ENCODE results near the gene CMYA5. TPM values are rescaled to one million over a fixed set of nuclear protein-coding genes. Genes with fewer than 3 reads are reported as not detected.

Gene CMYA5
- total RNA-seq (2022; extraction: Qiagen RNA extraction; ENCODE audit: low read depth) = 0.08 to 0.15 TPM (median 0.12 TPM) in 5 replicates

DNA sequence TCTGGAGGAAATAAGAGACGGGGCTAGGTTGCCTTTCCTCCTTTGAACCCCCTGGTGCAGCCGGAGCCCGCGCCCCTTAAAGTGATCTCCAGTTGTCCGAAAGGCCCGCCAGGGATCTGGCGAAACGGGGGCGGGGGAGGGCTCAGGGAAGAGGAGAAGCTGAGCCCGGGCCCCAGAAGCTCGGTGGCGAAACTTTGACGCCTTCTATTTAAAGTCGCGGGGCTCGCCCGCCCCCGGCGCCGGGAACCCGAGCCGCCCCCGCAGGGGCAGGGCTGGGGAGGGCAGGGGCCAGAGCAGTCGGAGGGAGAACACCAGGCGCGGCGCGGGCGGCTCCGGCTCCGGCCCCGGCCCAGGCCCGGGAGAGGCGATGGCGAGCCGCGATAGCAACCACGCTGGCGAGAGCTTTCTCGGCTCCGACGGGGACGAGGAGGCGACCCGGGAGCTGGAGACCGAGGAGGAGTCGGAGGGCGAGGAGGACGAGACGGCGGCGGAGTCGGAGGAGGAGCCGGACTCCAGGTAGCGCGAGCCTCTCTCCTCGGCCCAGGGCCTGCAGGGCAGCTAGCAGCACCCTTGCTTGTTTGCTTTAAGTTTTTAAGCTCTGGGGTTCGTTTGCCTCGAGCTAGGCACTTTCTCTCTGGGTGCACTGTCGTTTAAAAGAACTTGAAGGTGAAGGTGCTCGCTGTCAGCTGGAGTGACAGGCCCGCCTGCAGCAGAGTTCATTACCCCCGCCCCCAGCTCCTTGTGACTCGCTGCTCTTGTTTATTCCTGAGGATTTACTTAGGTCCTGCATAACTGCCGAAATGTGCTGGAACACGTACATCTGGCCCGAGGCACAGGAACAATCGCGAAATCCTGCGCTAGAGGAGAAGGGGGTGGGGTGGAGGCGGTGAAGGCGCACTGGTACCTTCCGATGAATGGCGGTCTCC, at the start of gene CMYA5:
CMYA5 (plus strand) TSS at position 296 of the 926 bp plus-strand sequence; CDS start at position 368, 72 bp downstream.

Other genes with a start within 250 kb of the CMYA5 start
- 4.5 to 12.0 TPM (median 5.2 TPM) in 5 replicates for gene HOMER1, start 175.7 kb upstream of the CMYA5 start, total RNA-seq (2022; extraction: Qiagen RNA extraction; ENCODE audit: low read depth)
- 14.9 to 22.1 TPM (median 21.8 TPM) in 5 replicates for gene TENT2, start 77.4 kb upstream of the CMYA5 start, total RNA-seq (2022; extraction: Qiagen RNA extraction; ENCODE audit: low read depth)